Measurements from ENCODE around the gene TRMT1.

Gene TRMT1

GRCh38 chr19:13087795-13088537 lies 28.6 kb downstream of the TRMT1 start:
- Histone ChIP-seq H3K27ac (replicated peaks) (no peak overlapping the region), H3K27me3 (ENCODE audit: insufficient read depth, poor library complexity, severe bottlenecking) (no peaks in the 10 kb centered on the region), H3K4me3 (replicated peaks; ENCODE audit: insufficient read depth, low read length) (no peak overlapping the region)
- TF ChIP-seq GABPA (IDR thresholded peaks at IDR 0.05; ENCODE audit: low read depth): no peak
- TF ChIP-seq CTCF (IDR thresholded peaks at IDR 0.05; ENCODE audit: insufficient read depth, low read length): no peak
- no peak for TF ChIP-seq SPI1 (IDR thresholded peaks at IDR 0.05; ENCODE audit: borderline replicate concordance, low read depth)
- TF ChIP-seq REST (IDR thresholded peaks at IDR 0.05; ENCODE audit: insufficient replicate concordance, low read depth): no peak
- TF ChIP-seq POLR2AphosphoS5 (IDR thresholded peaks at IDR 0.05; ENCODE audit: low read depth): no peak
- DNase-seq (ENCODE audit: low read depth in 1 of 2, low spot score in 1 of 2): no peak

- no peak overlapping the region for H3K27ac ChIP-seq (replicated peaks)
- H3K27me3 ChIP-seq (ENCODE audit: insufficient read depth, poor library complexity, severe bottlenecking): no peaks in the 10 kb centered on the region
- H3K4me3 ChIP-seq (replicated peaks; ENCODE audit: insufficient read depth, low read length): no peak overlapping the region
- DNase-seq (ENCODE audit: low read depth in 1 of 2, low spot score in 1 of 2): no peak
- TF ChIP-seq CTCF (IDR thresholded peaks at IDR 0.05; ENCODE audit: insufficient read depth, low read length): no peak
- TF ChIP-seq POLR2AphosphoS5 (IDR thresholded peaks at IDR 0.05; ENCODE audit: low read depth): no peak
- TF ChIP-seq SPI1 (IDR thresholded peaks at IDR 0.05; ENCODE audit: borderline replicate concordance, low read depth): no peak
- no peak for TF ChIP-seq GABPA (IDR thresholded peaks at IDR 0.05; ENCODE audit: low read depth)
- TF ChIP-seq REST (IDR thresholded peaks at IDR 0.05; ENCODE audit: insufficient replicate concordance, low read depth): no peak
Observed at GRCh38 chr19:13087295-13087694, 29.2 kb downstream of the TRMT1 start.

- TF ChIP-seq GABPA (IDR thresholded peaks at IDR 0.05; ENCODE audit: low read depth) (no peak), SPI1 (IDR thresholded peaks at IDR 0.05; ENCODE audit: borderline replicate concordance, low read depth) (no peak), CTCF (IDR thresholded peaks at IDR 0.05; ENCODE audit: insufficient read depth, low read length) (no peak), POLR2AphosphoS5 (IDR thresholded peaks at IDR 0.05; ENCODE audit: low read depth) (no peak), REST (IDR thresholded peaks at IDR 0.05; ENCODE audit: insufficient replicate concordance, low read depth) (no peak)
- H3K4me3 ChIP-seq (replicated peaks; ENCODE audit: insufficient read depth, low read length): no peak overlapping the region
Observed at GRCh38 chr19:13086341-13086740, 30.2 kb downstream of the TRMT1 start.

More at GRCh38 chr19:13086341-13086740, 30.2 kb downstream of the TRMT1 start:
- Histone ChIP-seq H3K27ac (replicated peaks) (no peak overlapping the region), H3K27me3 (ENCODE audit: insufficient read depth, poor library complexity, severe bottlenecking) (no peaks in the 10 kb centered on the region)
- DNase-seq (ENCODE audit: low read depth in 1 of 2, low spot score in 1 of 2): no peak

Data from HL-60 (cell line).